CD4-positive, alpha-beta T cell treated with Interleukin-17A for 1 hour (primary cell): ENCODE data around the gene RNF217.
"Not testable (repeated sequence)": the region's sequence is repeated elsewhere in the genome, so short reads cannot be mapped to it uniquely, and the experiment has no call there.

Experiments used
- DNase-seq: peaks from one replicate; pipeline ENCODE4 v3.0.0-alpha.2; 2020

The RNF217 gene

GRCh38 chr6:125102891-125103290, 140.7 kb downstream of the RNF217 start:
- no peak for DNase-seq

- no peak for DNase-seq
Observed at GRCh38 chr6:125104425-125104824, 142.2 kb downstream of the RNF217 start.

GRCh38 chr6:125107048-125107447, 144.8 kb downstream of the RNF217 start:
- no peak for DNase-seq

- no peak for DNase-seq
Observed at GRCh38 chr6:125107896-125108295, 145.7 kb downstream of the RNF217 start.

GRCh38 chr6:125110056-125110455, 147.8 kb downstream of the RNF217 start:
- DNase-seq, result no peak

- no peak for DNase-seq
Observed at GRCh38 chr6:125111219-125111983, 149.2 kb downstream of the RNF217 start.

GRCh38 chr6:125112934-125113333, 150.7 kb downstream of the RNF217 start:
- no peak for DNase-seq

GRCh38 chr6:125114248-125114858, 152.1 kb downstream of the RNF217 start:
- peak; percentile 53 for DNase-seq

- no peak for DNase-seq
Observed at GRCh38 chr6:125116170-125116569, 153.9 kb downstream of the RNF217 start.

GRCh38 chr6:125116710-125117109, 154.5 kb downstream of the RNF217 start:
- no peak for DNase-seq

GRCh38 chr6:125117818-125118217, 155.6 kb downstream of the RNF217 start:
- no peak for DNase-seq

GRCh38 chr6:125120054-125120590, 157.9 kb downstream of the RNF217 start:
- no peak for DNase-seq

- no peak for DNase-seq
Observed at GRCh38 chr6:125121894-125122293, 159.7 kb downstream of the RNF217 start.

GRCh38 chr6:125123051-125123450, 160.8 kb downstream of the RNF217 start:
- DNase-seq, result no peak

GRCh38 chr6:125123468-125124048, 161.3 kb downstream of the RNF217 start:
- DNase-seq, result no peak

GRCh38 chr6:125124049-125124669, 161.9 kb downstream of the RNF217 start:
- DNase-seq, result no peak

GRCh38 chr6:125125856-125126255, 163.6 kb downstream of the RNF217 start:
- not testable (repeated sequence) for DNase-seq

GRCh38 chr6:125129354-125129753, 167.1 kb downstream of the RNF217 start:
- no peak for DNase-seq

- DNase-seq, result no peak
Observed at GRCh38 chr6:125132058-125132457, 169.8 kb downstream of the RNF217 start.

- no peak for DNase-seq
Observed at GRCh38 chr6:125136378-125136777, 174.1 kb downstream of the RNF217 start.

- DNase-seq, result no peak
Observed at GRCh38 chr6:125138083-125138482, 175.8 kb downstream of the RNF217 start.

- no peak for DNase-seq
Observed at GRCh38 chr6:125140808-125141207, 178.6 kb downstream of the RNF217 start.
